Fibroblast of villous mesenchyme (primary cell): ENCODE data around the gene UBR3. TPM values are rescaled to one million over a fixed set of nuclear protein-coding genes. Genes with fewer than 3 reads are reported as not detected.
"Not testable (repeated sequence)": the region's sequence is repeated elsewhere in the genome, so short reads cannot be mapped to it uniquely, and the experiment has no call there.

Source experiments
- DNase-seq: peaks from one replicate; pipeline ENCODE4 v3.0.0-alpha.2; 2010; ENCODE audit warnings: low read depth
- H3K4me3 ChIP-seq: 2 replicates; pipeline ENCODE4 v1.5.1; 2011; ENCODE audit warnings: low read depth, mild to moderate bottlenecking, low read length
- total RNA-seq: library from RNA; depleted of rRNA; stranded (reverse); fragments of >200 nt; gene quantifications from 2 replicates; pipeline ENCODE4 v1.2.3, GENCODE V29; 2012
- TF ChIP-seq, protein P1 (sequence below): IDR thresholded peaks from 2 replicates; pipeline ENCODE4 v1.5.1; 2012; ENCODE audit warnings: low read depth, mild to moderate bottlenecking, low read length; ENCODE audit not compliant: insufficient read depth

The UBR3 gene
- total RNA-seq, 1 donor = 56.1 TPM

- DNase-seq = peak; percentile 41
- TF ChIP-seq, protein P1, sequence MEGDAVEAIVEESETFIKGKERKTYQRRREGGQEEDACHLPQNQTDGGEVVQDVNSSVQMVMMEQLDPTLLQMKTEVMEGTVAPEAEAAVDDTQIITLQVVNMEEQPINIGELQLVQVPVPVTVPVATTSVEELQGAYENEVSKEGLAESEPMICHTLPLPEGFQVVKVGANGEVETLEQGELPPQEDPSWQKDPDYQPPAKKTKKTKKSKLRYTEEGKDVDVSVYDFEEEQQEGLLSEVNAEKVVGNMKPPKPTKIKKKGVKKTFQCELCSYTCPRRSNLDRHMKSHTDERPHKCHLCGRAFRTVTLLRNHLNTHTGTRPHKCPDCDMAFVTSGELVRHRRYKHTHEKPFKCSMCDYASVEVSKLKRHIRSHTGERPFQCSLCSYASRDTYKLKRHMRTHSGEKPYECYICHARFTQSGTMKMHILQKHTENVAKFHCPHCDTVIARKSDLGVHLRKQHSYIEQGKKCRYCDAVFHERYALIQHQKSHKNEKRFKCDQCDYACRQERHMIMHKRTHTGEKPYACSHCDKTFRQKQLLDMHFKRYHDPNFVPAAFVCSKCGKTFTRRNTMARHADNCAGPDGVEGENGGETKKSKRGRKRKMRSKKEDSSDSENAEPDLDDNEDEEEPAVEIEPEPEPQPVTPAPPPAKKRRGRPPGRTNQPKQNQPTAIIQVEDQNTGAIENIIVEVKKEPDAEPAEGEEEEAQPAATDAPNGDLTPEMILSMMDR = peak; percentile 35
- H3K4me3 ChIP-seq = no peak overlapping the region
These were observed 50.1 kb downstream of the UBR3 start for GRCh38 chr2:169877398-169877797.

DNA sequence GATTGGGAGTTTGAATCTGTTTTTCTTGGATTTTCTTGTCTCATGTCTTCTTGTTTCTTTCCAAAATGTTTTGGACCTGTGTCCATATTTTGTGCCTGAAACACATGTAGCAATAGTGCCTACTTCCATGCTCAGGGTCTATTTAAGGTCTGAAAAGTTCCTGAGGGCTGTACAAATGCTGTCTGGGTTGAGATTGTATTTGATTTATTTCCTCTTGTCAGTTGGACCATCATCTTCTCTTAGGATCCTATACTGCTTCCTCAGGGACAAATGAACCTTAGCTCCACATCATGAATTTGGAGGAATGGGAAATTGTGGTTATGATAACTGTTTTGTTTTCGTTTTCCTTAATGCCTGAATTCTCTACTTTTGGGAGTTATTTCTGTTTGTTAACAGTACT is 59.9 kb downstream of the UBR3 start:
- DNase-seq = no peak
- H3K4me3 ChIP-seq = no peak overlapping the region
- TF ChIP-seq, protein P1 = no peak

DNA sequence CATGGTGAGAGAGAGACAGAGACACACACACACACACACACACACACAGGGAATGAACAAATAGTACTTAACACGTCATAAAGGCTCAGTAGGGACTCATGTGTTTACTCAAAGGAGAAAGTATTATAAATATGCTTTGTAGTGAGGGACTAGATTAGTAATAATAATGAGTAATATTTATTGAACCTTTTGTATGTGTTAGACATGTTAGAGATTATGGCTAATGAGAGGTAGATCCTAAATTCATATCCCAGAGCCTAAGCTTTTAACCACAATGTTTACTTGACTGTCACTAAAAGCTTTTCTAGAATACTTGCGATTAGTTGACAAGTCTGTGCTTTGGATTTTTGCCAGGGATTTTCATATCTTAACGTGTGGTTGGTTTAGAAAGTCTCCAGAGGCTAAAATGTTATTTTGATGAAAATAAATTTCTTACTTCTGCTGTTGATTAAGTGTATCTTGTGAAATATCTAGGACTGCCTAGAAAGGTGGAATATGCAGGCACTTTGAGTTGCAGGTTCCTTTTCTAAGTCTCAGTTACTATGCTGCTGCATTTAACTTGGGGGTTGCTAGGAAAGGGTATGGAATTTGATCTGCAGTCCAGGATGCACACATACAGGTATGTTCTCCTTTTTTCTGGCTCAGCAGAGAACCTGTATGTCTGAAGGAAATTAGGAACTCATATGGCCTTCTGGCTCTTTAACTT is 64.5 kb downstream of the UBR3 start:
- TF ChIP-seq, protein P1 = no peak
- no peak overlapping the region for H3K4me3 ChIP-seq
- DNase-seq = peak; percentile 82

- TF ChIP-seq, protein P1 = no peak
- H3K4me3 ChIP-seq = no peak overlapping the region
- DNase-seq = no peak
These were observed 65.7 kb downstream of the UBR3 start for GRCh38 chr2:169892951-169893350.

GRCh38 chr2:169895294-169895985 is 68.2 kb downstream of the UBR3 start:
- TF ChIP-seq, protein P1 = no peak
- H3K4me3 ChIP-seq = no peak overlapping the region
- peak; percentile 46 for DNase-seq

- H3K4me3 ChIP-seq = no peak overlapping the region
- DNase-seq = no peak
- TF ChIP-seq, protein P1 = no peak
These were observed 70.6 kb downstream of the UBR3 start for GRCh38 chr2:169897834-169898233.

DNA sequence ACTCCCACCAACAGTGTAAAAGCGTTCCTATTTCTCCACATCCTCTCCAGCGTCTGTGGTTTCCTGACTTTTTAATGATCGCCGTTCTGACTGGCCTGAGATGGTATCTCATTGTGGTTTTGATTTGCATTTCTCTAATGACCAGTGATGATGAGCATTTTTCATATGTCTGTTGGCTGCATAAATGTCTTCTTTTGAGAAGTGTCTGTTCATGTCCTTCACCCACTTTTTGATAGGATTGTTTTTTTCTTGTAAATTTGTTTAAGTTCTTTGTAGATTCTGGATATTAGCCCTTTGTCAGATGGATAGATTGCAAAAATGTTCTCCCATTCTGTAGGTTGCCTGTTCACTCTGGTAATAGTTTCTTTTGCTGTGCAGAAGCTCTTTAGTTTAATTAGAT is 72.8 kb downstream of the UBR3 start:
- not testable (repeated sequence) for DNase-seq, H3K4me3 ChIP-seq
